ENCODE data around the gene FOXI1.

GRCh38 chr5:170081616-170082015 lies 24.1 kb upstream of the FOXI1 start:
- TF ChIP-seq ZNF565 (CRISPR knock-in tag; conservative IDR thresholded peaks at IDR 0.05; ENCODE audit: low read depth) (no peak), ZNF8 (CRISPR knock-in tag; IDR thresholded peaks at IDR 0.05) (no peak), GLIS3 (CRISPR knock-in tag; IDR thresholded peaks at IDR 0.05) (no peak), PATZ1 (CRISPR knock-in tag; IDR thresholded peaks at IDR 0.05; ENCODE audit: borderline replicate concordance) (no peak), ISL1 (CRISPR knock-in tag; IDR thresholded peaks at IDR 0.05) (no peak), TOX (CRISPR knock-in tag; IDR thresholded peaks at IDR 0.05; ENCODE audit: borderline replicate concordance) (no peak), CSDC2 (CRISPR knock-in tag; IDR thresholded peaks at IDR 0.05) (no peak), ZFP3 (CRISPR knock-in tag; IDR thresholded peaks at IDR 0.05) (no peak), CREB5 (CRISPR knock-in tag; IDR thresholded peaks at IDR 0.05; ENCODE audit: low read depth) (no peak), POU6F1 (CRISPR knock-in tag; IDR thresholded peaks at IDR 0.05; ENCODE audit: borderline replicate concordance, low read depth) (no peak), RARB (CRISPR knock-in tag; IDR thresholded peaks at IDR 0.05) (no peak), SNAI2 (CRISPR knock-in tag; IDR thresholded peaks at IDR 0.05) (no peak)
